Stimulated activated CD8-positive, alpha-beta memory T cell treated with anti-CD3 and anti-CD28 coated beads, Interleukin-2, amount 100 ng/mL, for 48 hours (primary cell): ENCODE results near the gene BICD1.

Experiments used
- DNase-seq, 2 donors: peaks; one replicate each; pipeline ENCODE4 v3.0.0-alpha.2; 2020; ENCODE audit warnings: low read depth in 2 of 2

The BICD1 gene

GRCh38 chr12:32402170-32402569 is 295.5 kb downstream of the BICD1 start:
- no peak for DNase-seq

GRCh38 chr12:32402946-32403345 is 296.3 kb downstream of the BICD1 start:
- no peak for DNase-seq

- DNase-seq = no peak
Measured at GRCh38 chr12:32407795-32408194, 301.1 kb downstream of the BICD1 start.

GRCh38 chr12:32413412-32413811 is 306.8 kb downstream of the BICD1 start:
- no peak for DNase-seq

- DNase-seq = no peak
Measured at GRCh38 chr12:32418221-32418620, 311.6 kb downstream of the BICD1 start.

DNA sequence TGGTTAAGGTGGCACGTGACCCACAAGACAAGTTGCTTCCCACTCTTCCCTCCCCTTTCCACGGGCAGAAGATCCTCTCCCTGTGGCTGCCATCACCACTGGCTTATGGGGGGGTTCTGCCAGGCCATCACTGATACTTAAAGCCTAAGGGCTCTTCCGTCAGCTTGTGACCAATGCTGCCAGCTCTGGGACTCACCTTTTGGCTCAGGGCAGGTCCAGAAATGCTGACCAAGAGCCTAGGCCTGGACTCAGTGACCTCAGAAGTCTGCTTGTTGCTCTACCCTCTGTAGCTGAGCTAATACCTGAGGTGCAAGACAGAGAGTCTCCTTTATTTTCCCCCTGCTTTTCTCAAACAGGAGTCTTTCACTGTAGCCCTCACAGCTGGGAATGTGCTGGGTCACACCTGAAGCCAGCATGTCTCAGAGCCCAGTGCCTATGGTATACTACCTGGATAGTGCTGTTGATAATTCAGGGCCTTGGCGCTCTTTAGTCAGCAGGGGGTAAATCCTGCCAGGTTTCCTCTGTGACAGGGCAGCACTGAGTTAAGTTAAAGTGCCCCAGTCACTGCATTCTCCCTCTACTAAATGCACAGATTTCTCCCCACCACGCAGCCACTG is 312.4 kb downstream of the BICD1 start:
- no peak for DNase-seq

GRCh38 chr12:32419520-32419960 is 312.9 kb downstream of the BICD1 start:
- no peak for DNase-seq

DNA sequence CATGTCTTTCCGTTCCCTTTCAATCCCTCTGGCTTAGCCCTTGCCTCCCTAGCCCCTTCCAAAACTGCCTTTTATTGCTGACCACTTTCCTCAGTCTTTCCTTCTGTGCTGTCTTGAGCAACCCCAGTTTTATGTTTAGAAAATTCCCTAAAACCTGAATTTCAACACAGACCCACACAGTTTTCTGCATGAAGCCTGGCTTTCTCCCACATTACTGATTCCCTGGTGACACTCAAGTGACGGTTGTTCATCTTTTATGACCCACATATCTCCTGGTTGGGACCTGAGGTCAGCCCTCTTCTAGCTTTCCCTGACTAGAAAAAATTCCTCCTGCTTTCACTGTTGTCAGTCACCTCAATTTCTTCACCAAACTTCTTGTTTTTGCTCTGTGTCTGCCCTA is 313.7 kb downstream of the BICD1 start:
- DNase-seq = no peak

- DNase-seq = no peak
Measured at GRCh38 chr12:32423559-32423958, 316.9 kb downstream of the BICD1 start.

- no peak for DNase-seq
Measured at GRCh38 chr12:32431025-32431424, 324.4 kb downstream of the BICD1 start.
